Measurements from ENCODE around the gene RBM28. TPM values are rescaled to one million over a fixed set of nuclear protein-coding genes. Genes with fewer than 3 reads are reported as not detected.

Gene RBM28
- total RNA-seq, 1 experiment from 2014 or later: 49.3 TPM

GRCh38 chr7:128356546-128357216, 13.0 kb upstream of the RBM28 start:
- DNase-seq: no peak
- no peak for TF ChIP-seq CTCF (IDR thresholded peaks at IDR 0.05; ENCODE audit: unreplicated experiment)
- CTCF ChIA-PET: interaction anchor here (1.1 kb wide), 1 partner anchor 9 kb away, joined by 3 read pairs; no protein-coding TSS in a partner anchor
- intact Hi-C loops (cut with micrococcal nuclease; ENCODE audit: unreplicated experiment): no loop called here
- H3K4me1 Mint-ChIP-seq (ENCODE audit: low read depth, unreplicated experiment): peaks cover 15% of the 10 kb centered on the region
- H3K27me3 Mint-ChIP-seq (ENCODE audit: unreplicated experiment): peaks cover 92% of the 10 kb centered on the region
- no TSS peak for BruUV-seq (replicated peaks)
- no peak overlapping the region for H3K4me3 Mint-ChIP-seq (ENCODE audit: low read depth, unreplicated experiment)
- no peak overlapping the region for H3K27ac Mint-ChIP-seq (ENCODE audit: unreplicated experiment)
- H3K9me3 Mint-ChIP-seq (ENCODE audit: low read depth, unreplicated experiment): no peaks in the 10 kb centered on the region
- H3K36me3 Mint-ChIP-seq (ENCODE audit: insufficient read depth, unreplicated experiment): peaks cover 2% of the 10 kb centered on the region

GRCh38 chr7:128353610-128354009, 9.9 kb upstream of the RBM28 start:
- no peak for TF ChIP-seq CTCF (IDR thresholded peaks at IDR 0.05; ENCODE audit: unreplicated experiment)
- intact Hi-C loops (cut with micrococcal nuclease; ENCODE audit: unreplicated experiment): no loop called here
- DNase-seq: no peak
- Mint-ChIP-seq H3K4me1 (ENCODE audit: low read depth, unreplicated experiment) (peaks cover 8% of the 10 kb centered on the region), H3K9me3 (ENCODE audit: low read depth, unreplicated experiment) (no peaks in the 10 kb centered on the region), H3K27ac (ENCODE audit: unreplicated experiment) (no peak overlapping the region), H3K27me3 (ENCODE audit: unreplicated experiment) (peaks cover 88% of the 10 kb centered on the region), H3K4me3 (ENCODE audit: low read depth, unreplicated experiment) (no peak overlapping the region), H3K36me3 (ENCODE audit: insufficient read depth, unreplicated experiment) (no peaks in the 10 kb centered on the region)
- CTCF ChIA-PET: interaction anchor here (0.6 kb wide), 1 partner anchor 14 kb away, joined by 4 read pairs; no protein-coding TSS in a partner anchor
- no TSS peak for BruUV-seq (replicated peaks)

GRCh38 chr7:128353189-128353588, 9.5 kb upstream of the RBM28 start:
- peaks cover 8% of the 10 kb centered on the region for H3K4me1 Mint-ChIP-seq (ENCODE audit: low read depth, unreplicated experiment)
- H3K4me3 Mint-ChIP-seq (ENCODE audit: low read depth, unreplicated experiment): no peak overlapping the region
- H3K27ac Mint-ChIP-seq (ENCODE audit: unreplicated experiment): no peak overlapping the region
- peaks cover 88% of the 10 kb centered on the region for H3K27me3 Mint-ChIP-seq (ENCODE audit: unreplicated experiment)
- BruUV-seq (replicated peaks): no TSS peak
- no peak for TF ChIP-seq CTCF (IDR thresholded peaks at IDR 0.05; ENCODE audit: unreplicated experiment)
- H3K9me3 Mint-ChIP-seq (ENCODE audit: low read depth, unreplicated experiment): no peaks in the 10 kb centered on the region
- intact Hi-C loops (cut with micrococcal nuclease; ENCODE audit: unreplicated experiment): no loop called here
- no peaks in the 10 kb centered on the region for H3K36me3 Mint-ChIP-seq (ENCODE audit: insufficient read depth, unreplicated experiment)
- CTCF ChIA-PET: interaction anchor here (0.8 kb wide), 1 partner anchor 9 kb away, joined by 3 read pairs; no protein-coding TSS in a partner anchor
- DNase-seq: no peak

GRCh38 chr7:128352636-128353035, 8.9 kb upstream of the RBM28 start:
- CTCF ChIA-PET: interaction anchor here (0.8 kb wide), 1 partner anchor 9 kb away, joined by 3 read pairs; no protein-coding TSS in a partner anchor

More at GRCh38 chr7:128352636-128353035, 8.9 kb upstream of the RBM28 start:
- no peak for DNase-seq
- no peak overlapping the region for H3K27ac Mint-ChIP-seq (ENCODE audit: unreplicated experiment)
- no TSS peak for BruUV-seq (replicated peaks)
- peaks cover 8% of the 10 kb centered on the region for H3K4me1 Mint-ChIP-seq (ENCODE audit: low read depth, unreplicated experiment)
- peaks cover 88% of the 10 kb centered on the region for H3K27me3 Mint-ChIP-seq (ENCODE audit: unreplicated experiment)
- no peak overlapping the region for H3K4me3 Mint-ChIP-seq (ENCODE audit: low read depth, unreplicated experiment)
- TF ChIP-seq CTCF (IDR thresholded peaks at IDR 0.05; ENCODE audit: unreplicated experiment): no peak
- H3K36me3 Mint-ChIP-seq (ENCODE audit: insufficient read depth, unreplicated experiment): no peaks in the 10 kb centered on the region
- H3K9me3 Mint-ChIP-seq (ENCODE audit: low read depth, unreplicated experiment): no peaks in the 10 kb centered on the region
- intact Hi-C loops (cut with micrococcal nuclease; ENCODE audit: unreplicated experiment): no loop called here
